GM18505 (cell line): ENCODE measurements around the gene SPON2.

ENCODE experiments used
- ATAC-seq: cut with Tn5 transposase; IDR thresholded peaks from one replicate; pipeline ENCODE4 v1.9.1; 2021; ENCODE audit not compliant: unreplicated experiment
- POLR2A ChIP-seq: IDR thresholded peaks from 4 replicates; pipeline ENCODE4 v1.6.1; 2011; ENCODE audit warnings: borderline replicate concordance; ENCODE audit not compliant: insufficient read depth, insufficient read length; ENCODE audit errors: extremely low read depth

Gene SPON2

DNA sequence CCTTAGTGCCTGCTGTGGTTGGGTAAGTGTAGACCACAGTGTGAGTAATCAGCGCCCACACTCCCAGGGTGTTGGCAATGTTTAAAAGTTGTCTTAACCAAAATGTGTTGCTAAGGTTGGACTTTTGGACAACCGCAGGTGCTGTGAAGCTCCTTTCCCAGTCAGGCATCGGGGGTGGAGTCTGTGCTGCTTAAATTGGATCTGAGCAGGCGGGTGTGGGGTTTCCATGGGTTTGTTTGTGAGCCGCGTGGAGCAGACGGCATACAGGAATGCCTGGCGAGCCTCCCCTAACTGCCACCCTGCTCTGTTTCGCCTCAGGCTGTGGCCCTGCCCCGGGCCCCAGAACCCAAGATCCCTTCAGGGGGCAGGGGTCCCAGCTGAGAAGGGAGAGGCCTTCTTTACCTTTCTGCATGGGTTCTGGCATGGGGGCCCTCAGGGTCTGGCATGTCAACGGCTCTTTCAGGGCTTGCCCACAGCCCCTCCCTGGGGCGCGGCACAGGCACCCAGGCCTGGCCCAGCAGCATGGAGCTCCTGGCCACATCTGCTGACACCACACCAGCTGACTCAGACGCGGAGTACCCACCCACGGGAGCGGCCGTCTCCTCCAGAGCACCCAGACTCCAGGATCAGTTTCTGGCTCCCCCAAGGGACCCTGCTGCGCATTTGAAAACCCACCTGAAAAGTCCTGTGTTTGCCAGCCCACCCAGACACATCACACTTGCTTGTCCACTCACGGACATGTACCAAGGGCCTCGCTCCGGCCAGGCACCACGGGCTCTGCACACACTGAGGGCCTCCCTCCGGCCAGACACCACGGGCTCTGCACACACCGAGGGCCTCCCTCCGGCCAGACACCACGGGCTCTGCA is 5.1 kb upstream of the SPON2 start:
- ATAC-seq = no peak
- TF ChIP-seq POLR2A = no peak

DNA sequence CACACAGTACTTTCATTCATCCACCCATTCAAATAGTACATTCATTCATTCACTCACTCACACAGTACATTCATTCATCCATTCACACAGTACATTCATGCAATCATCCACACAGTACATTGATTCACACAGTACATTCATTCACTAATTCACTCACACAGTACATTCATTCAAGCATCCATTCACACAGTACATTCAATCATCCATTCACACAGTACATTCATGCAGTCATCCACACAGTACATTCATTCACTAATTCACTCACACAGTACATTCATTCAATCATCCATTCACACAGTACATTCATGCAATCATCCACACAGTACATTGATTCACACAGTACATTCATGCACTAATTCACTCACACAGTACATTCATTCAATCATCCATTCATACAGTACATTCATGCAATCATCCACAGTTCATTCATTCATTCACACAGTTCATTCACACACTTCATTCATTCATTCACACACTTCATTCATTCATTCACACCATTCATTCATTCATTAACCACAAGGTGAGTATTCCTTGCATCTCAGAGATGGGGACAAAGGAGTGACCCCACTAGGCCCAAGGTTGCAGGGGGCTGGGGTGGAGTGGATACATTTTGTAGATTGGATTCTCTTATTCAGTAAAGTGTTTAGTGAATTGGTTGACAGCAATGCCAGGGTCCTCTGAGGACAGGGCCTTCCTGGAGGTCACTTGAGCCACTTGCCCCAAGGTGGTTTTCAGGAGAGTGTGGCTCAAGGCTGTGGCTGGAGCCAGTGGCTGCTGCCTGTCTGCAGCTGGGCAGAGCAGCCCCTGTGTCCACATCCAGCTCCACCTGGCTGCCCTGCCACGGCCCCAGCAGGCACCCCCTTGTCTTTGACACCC is 4.3 kb upstream of the SPON2 start:
- TF ChIP-seq POLR2A = no peak
- no peak for ATAC-seq

DNA sequence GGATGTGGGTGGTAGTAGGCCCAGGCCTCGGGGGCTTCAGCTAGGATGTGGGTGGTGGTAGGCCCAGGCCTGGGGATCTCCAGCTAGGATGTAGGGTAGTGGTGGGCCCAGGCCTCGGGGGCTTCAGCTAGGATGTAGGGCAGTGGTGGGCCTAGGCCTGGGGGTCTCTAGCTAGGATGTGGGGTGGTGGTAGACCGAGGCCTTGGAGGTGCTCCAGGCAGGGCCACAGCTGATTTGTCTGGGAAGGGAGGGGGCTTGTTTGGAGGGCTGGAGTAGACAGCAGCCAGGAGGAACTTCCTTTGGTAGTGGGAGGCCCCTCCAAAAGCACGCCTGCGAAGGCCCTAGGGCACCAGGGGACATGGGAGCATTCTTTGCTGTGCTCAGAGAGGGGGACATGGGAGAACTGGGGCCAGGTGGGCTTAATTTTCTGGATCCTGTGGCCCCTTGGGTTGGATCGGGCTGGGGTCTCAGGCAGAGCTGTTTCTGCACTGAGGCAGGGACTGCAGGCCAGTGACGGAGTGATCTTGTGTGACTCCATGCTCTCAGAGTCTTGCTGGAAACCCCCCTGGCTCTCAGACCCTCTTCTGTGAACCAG is 3.3 kb upstream of the SPON2 start:
- no peak for ATAC-seq
- TF ChIP-seq POLR2A = no peak

DNA sequence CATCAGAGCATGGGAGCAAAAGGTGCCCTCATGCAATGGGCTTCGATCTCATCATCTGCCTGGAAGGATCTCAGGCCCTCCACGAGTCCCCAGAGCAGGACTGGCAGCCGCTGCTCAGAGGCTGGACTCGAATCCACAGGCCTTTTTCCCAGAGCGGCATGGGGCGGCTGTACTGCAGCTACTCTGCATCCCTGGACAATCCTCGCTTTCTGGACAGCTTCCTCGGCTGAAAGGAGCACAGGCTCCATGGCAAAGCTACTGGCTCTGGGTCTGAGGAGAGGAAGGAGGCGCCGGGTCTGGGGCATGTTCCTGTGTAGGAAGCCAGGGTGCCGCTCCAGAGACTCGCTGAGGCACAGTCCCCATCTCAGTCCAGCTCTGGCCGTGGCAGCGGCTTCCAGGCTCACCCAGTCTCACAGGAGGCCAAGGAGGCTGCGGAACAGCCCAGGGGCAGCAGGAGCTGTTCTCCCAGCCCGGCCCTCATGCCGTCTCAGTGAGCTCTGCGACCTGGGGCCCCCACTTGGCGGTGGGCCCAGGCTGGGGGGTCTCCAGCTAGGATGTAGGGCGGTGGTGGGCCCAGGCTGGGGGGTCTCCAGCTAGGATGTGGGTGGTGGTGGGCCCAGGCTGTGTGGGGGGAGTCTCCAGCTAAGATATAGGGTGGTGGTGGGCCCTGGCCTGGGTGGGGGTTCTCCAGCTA is 2.7 kb upstream of the SPON2 start:
- no peak for TF ChIP-seq POLR2A
- ATAC-seq = no peak

DNA sequence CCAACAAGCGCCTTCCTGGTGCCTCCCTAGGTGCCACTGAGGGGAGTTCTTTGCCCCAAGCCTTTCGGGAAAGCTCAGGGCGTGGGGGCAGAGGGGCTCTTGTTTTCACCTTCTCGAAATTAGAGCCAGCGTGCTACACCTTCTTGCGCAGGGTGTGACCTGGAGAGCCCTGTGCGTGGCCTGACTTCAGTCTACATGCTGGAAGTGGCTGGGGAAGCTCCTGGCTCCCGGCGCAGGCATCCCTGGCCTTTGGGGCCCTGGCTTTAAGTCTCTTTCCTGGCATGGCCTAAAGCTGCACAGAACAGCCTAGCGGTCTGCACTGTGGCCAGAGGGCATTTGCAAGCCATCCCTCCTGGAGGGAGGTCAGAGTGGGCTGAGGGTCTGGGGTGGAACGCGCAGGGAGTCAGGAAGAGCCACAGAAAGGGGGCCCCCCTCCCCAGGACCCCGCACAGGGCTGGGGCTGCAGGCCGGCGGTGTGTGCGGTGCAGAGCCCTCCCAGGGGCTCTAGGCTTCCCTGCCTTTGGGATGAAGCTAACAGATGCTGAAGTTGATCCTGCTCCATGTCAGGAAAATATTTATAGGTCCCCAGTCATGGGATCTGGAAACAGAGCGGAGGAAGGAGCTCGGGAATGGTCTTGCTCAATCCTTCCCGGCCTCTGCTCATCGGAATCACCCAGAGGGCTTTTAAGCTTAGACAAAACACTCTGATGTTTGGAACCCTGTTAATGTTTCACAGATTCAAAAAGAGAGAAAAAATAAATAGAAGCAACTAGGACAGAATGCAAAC is 781 bp upstream of the SPON2 start:
- no peak for ATAC-seq
- no peak for TF ChIP-seq POLR2A

DNA sequence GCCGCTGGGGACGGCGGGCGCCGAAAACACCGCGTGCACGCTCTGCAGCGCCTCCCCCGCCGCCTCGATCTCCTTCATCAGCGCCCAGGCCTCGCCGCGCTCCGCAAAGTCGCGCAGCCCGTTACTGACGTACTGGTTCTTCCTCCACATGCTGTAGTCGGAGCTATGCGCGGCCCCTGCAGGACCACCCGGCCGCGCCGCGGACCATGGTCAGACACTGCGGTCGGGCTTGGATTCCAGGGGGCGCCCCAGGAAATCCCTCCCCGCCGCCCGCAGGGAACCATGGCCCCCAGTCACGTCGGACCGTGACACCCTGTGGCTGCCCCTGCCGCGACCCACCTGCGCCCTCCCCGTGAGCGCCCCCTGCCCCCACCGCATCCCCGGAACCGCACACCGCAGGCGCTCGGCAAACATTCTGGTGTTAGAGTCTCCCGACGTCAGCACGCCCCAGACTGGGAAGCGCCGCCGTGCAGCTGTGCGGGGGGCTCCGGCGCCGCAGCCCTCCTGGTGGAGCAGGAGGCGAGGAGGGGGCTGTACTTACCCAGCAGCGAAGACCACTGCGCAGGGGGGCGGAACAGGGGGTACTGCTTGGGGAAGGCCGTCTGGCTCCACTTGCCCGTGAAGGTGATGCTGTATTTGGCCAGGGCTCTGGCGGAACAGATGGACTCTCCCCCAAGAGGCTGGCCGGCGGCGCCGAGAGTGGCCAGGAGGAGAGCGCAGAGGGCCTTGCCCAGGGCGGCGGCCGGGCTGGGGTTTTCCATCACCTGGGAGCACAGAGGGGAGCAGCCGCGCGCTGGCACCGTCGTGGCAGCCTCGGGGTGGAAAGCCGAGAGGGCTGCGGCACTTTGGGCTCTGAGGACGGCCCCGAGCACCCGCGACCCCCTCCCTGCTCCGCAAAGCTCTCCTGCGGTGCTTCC is 814 bp downstream of the SPON2 start:
- no peak for ATAC-seq
- TF ChIP-seq POLR2A = no peak

DNA sequence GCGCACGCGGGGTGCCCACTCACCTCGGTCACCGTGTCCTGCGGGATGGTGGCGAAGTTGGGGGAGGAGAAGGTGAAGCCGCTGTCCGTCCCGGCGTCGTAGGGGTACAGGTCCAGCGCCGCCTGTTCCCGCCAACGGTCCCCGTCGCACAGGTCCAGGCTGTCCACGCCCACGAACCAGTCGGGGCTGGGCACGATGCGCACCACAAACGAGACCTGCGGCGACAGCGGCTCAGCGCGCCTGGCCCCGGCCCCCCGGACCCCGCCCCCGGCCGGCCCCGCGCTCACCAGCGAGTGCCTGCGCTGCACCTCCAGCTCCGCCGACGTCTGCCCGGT is 1.4 kb downstream of the SPON2 start:
- no peak for TF ChIP-seq POLR2A
- no peak for ATAC-seq

DNA sequence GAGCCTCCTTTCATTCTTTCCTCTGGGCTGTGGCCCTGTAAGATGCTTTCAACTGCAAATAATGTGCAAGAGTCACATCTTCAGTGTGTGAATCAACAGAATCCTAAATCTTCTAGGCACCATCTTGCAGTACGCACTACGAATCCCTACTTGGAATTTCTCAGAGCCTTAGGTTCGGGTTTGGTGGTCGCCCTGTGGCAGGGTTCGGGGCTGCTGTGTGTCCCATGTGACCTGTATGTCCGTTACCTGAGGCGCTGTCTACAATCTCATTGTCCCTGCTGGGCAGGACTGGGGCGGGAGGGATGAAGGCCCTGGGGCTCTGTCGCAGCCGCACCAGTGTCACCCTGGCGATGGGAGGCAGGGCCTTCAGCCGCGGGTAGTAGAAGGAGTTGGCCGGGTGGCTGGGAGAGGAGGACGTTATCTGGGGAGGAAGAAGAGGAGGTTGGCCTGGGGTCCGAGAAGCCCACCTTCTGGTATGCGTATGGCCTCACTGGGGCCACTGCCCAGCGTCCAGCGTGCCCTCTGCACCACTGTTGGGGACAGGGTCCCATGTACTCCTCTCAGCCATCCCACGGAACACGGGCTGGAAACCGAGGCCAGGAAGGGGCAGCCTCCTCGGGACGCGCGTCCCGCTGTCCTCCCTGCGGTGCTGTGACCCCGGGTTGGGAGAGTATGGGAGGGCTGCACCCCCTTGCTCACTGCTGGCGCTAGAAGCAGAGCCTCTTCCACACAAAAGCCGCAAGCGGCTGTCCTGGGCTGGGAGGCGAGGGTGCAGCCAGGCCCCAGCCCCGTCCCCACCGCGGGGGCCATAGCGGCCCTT is 2.0 kb downstream of the SPON2 start:
- no peak for TF ChIP-seq POLR2A
- ATAC-seq = no peak

DNA sequence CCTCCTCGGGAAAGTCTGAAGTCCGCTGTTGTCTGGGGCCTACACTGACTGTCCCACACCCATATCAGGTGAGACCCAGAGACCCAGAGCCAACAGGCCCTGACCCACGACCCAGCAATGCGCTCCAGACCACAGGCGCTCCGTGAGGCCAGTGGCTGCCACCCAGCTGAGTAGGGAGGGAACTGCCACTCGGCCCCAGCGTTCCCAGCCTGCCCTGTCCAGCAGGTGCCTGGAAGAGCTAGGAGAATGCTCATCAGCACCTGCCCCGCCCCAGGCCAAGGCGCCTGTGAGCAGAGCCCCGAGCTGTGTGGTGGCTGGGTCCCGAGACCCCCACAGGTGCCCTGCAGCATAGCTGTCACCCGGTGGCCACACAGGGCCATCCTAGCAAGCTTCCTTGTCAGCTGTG is 2.7 kb downstream of the SPON2 start:
- no peak for TF ChIP-seq POLR2A
- ATAC-seq = no peak

DNA sequence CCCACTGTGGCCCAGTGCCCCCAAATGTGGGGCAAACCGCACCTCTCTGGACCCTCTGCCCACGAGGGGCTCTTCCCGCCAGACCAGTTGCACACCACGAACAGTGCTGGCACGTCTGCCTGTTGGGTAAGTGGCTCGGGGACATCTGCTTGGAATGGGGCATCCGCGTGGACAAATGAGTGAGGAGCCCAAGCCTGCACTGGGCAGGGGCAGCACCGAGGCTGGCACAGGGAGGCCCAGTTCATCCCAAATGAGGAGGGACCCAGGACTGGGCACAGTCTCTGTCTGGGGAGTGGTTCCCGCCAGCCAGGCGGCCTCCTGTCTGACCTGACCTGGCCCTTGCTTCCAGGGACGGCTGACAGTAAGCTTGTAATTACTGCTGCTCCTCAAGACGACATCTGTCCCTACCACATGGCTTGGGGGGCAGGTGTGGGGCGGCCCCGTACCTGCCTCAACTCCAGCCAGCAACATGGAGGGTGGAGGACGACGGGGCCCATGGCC is 3.2 kb downstream of the SPON2 start:
- no peak for TF ChIP-seq POLR2A
- ATAC-seq = no peak
